ENCODE data around the gene ARHGEF7. TPM values are rescaled to one million over a fixed set of nuclear protein-coding genes. Genes with fewer than 3 reads are reported as not detected.
"Not testable (repeated sequence)": the region's sequence is repeated elsewhere in the genome, so short reads cannot be mapped to it uniquely, and the experiment has no call there.

Gene ARHGEF7
- total RNA-seq, 2 donors from 2014 or later: 46.7 to 50.7 TPM

DNA sequence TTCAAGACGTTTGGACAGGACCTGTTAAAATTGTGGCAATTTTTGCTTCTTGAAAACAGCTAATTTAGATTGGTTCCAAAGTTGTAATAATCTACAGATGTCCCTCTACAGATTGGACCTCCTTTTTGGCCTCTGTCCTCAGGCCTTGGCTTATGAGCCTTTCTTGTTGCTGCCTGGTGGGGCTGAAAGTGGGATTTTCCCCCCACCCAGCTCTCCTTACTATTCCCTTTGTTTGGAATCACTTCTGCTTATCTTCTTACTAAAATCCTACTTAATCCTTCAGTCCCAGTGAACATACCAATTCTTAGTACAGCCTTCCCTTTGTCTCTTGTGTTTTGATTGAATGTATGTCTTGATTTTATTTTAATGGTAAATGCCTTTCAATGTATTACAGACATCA, 141.8 kb downstream of the ARHGEF7 start:
- Histone ChIP-seq H3K9ac (ENCODE audit: low read depth in 2 of 2, low read length in 2 of 2) (no peak overlapping the region), H3K4me3 (no peak overlapping the region), H3K9me3 (no peaks in the 10 kb centered on the region), H3K27me3 (no peaks in the 10 kb centered on the region), H3K36me3 (peaks cover 6% of the 10 kb centered on the region), H3K4me1 (no peaks in the 10 kb centered on the region), H3K27ac (no peak overlapping the region)
- intact Hi-C loops (cut with DNase I): no loop called here
- no peak for DNase-seq
- TF ChIP-seq, protein P1, sequence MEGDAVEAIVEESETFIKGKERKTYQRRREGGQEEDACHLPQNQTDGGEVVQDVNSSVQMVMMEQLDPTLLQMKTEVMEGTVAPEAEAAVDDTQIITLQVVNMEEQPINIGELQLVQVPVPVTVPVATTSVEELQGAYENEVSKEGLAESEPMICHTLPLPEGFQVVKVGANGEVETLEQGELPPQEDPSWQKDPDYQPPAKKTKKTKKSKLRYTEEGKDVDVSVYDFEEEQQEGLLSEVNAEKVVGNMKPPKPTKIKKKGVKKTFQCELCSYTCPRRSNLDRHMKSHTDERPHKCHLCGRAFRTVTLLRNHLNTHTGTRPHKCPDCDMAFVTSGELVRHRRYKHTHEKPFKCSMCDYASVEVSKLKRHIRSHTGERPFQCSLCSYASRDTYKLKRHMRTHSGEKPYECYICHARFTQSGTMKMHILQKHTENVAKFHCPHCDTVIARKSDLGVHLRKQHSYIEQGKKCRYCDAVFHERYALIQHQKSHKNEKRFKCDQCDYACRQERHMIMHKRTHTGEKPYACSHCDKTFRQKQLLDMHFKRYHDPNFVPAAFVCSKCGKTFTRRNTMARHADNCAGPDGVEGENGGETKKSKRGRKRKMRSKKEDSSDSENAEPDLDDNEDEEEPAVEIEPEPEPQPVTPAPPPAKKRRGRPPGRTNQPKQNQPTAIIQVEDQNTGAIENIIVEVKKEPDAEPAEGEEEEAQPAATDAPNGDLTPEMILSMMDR (IDR thresholded peaks at IDR 0.05): no peak

DNA sequence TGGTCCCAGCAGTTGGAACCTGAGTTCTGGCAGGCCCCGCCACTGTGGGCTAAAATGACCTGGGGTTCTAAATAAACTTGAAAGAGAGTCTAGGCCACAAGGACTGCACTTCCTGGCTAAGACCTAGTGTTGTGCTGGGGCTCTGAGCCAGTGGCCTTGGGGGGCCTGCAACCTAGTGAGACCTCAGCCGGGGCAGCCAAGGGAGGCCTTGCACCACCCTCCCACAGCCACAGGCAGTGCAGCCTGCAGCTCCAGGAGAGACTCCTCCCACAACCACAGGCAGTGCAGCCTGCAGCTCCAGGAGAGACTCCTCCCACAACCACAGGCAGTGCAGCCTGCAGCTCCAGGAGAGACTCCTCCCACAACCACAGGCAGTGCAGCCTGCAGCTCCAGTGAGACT, 142.8 kb downstream of the ARHGEF7 start:
- H3K27ac ChIP-seq; DNase-seq; H3K27me3 ChIP-seq; intact Hi-C loops (cut with DNase I); H3K9me3 ChIP-seq; H3K36me3 ChIP-seq; H3K4me1 ChIP-seq; H3K4me3 ChIP-seq; H3K9ac ChIP-seq (ENCODE audit: low read depth in 2 of 2, low read length in 2 of 2): not testable (repeated sequence)

DNA sequence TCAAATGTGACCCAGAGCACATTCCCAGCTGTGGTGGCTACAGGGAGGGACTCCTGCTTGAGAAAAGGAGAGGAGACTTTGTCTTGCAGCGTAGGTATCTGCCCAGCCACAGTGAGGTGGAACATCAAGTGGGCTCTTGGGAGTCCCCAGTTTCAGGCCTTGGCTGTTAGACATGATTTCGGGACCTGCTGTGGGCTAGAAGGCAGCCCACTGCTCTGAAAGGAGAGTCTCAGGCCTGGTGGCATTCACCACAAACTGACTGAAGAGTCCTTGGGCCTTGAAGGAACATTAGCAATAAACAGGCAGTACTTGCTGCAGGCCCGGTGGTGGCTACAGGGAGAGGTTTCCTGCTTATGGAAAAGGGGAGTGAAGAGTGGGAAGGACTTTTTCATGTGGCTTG, 143.5 kb downstream of the ARHGEF7 start:
- H3K9me3 ChIP-seq: no peaks in the 10 kb centered on the region
- H3K4me3 ChIP-seq: no peak overlapping the region
- TF ChIP-seq, protein P1 (IDR thresholded peaks at IDR 0.05): no peak
- no peak overlapping the region for H3K9ac ChIP-seq (ENCODE audit: low read depth in 2 of 2, low read length in 2 of 2)
- no peaks in the 10 kb centered on the region for H3K27me3 ChIP-seq
- intact Hi-C loops (cut with DNase I): no loop called here
- peaks cover 6% of the 10 kb centered on the region for H3K36me3 ChIP-seq
- H3K4me1 ChIP-seq: no peaks in the 10 kb centered on the region
- H3K27ac ChIP-seq: no peak overlapping the region
- DNase-seq: no peak

DNA sequence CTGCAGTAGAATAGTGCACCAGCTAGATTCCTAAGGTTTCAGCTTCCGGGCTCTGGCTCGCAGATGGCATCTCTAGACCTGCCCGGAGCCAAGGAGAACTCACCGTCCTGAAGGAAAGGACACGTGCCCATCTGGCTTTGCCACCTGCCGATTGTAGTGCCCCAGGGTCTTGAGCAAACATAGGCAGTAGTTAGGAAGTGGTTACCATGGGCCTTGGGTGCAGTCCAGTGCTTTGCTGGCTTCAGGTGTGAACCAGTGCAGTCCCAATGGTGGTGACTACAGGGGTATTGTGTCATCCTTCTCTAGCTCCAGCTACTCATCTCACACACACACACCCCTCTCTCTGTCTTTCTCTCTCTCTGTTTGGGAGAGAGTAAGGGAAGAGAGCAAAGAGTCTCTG, 143.9 kb downstream of the ARHGEF7 start:
- no peak for DNase-seq
- Histone ChIP-seq H3K4me1 (no peaks in the 10 kb centered on the region), H3K27ac (no peak overlapping the region), H3K36me3 (peaks cover 6% of the 10 kb centered on the region), H3K4me3 (no peak overlapping the region), H3K9me3 (no peaks in the 10 kb centered on the region), H3K27me3 (no peaks in the 10 kb centered on the region), H3K9ac (ENCODE audit: low read depth in 2 of 2, low read length in 2 of 2) (no peak overlapping the region)
- TF ChIP-seq, protein P1 (IDR thresholded peaks at IDR 0.05): no peak
- intact Hi-C loops (cut with DNase I): no loop called here

DNA sequence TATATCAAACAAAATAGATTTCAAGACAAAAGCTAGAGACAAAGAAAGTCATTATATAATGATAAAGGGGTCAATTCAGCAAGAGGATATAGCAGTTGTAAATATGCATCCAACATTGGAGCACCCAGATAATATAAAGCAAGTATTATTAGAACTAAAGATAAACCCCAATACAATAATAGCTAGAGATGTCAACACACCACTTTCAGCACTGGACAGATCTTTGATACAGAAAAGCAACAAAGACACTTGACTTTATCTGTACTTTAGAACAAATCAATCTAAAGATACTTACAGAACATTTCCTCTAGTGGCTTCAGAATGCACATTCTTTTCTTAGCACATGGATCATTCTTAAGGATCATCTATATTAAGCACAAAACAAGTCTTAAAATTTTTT, 146.2 kb downstream of the ARHGEF7 start:
- Histone ChIP-seq H3K9ac (ENCODE audit: low read depth in 2 of 2, low read length in 2 of 2) (no peak overlapping the region), H3K4me1 (no peaks in the 10 kb centered on the region), H3K9me3 (no peaks in the 10 kb centered on the region), H3K4me3 (no peak overlapping the region), H3K27ac (no peak overlapping the region), H3K27me3 (no peaks in the 10 kb centered on the region), H3K36me3 (peaks cover 6% of the 10 kb centered on the region)
- TF ChIP-seq, protein P1 (IDR thresholded peaks at IDR 0.05): no peak
- DNase-seq: no peak
- intact Hi-C loops (cut with DNase I): no loop called here

DNA sequence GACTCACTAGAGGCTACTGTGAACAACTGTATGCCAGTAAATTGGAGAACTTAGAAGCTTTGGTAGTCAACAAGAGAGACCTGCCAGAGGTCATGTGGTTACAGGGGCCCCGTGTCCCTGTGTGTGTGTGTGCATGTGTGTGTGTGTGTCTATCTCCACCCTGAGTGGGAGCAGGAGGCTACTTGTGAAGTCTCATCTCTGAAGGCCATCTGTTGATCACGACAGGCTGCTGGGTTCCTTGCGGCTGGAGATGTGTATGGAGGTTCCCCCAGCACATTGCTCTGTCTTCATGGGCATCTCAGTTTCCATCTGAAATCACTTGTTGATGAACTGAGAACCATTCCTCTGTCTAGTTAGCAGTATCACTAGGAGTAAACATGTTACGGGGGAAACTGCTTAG, 147.2 kb downstream of the ARHGEF7 start:
- no peak overlapping the region for H3K4me3 ChIP-seq
- H3K36me3 ChIP-seq: peaks cover 6% of the 10 kb centered on the region
- no peaks in the 10 kb centered on the region for H3K4me1 ChIP-seq
- no peak overlapping the region for H3K27ac ChIP-seq
- H3K27me3 ChIP-seq: no peaks in the 10 kb centered on the region
- H3K9me3 ChIP-seq: no peaks in the 10 kb centered on the region
- TF ChIP-seq, protein P1 (IDR thresholded peaks at IDR 0.05): no peak
- no peak overlapping the region for H3K9ac ChIP-seq (ENCODE audit: low read depth in 2 of 2, low read length in 2 of 2)
- intact Hi-C loops (cut with DNase I): no loop called here
- no peak for DNase-seq
